ENCODE results near the gene KLHL10. TPM values are rescaled to one million over a fixed set of nuclear protein-coding genes. Genes with fewer than 3 reads are reported as not detected.
A peak's percentile ranks its signal among the peaks of the same experiment; 100 is the strongest.

KLHL10 gene
- total RNA-seq, 1 experiment from 2014 or later = not detected

- peak overlapping the region; percentile 99 for H3K4me3 Mint-ChIP-seq (ENCODE audit: unreplicated experiment)
- Histone ChIP-seq H3K4me3 (ENCODE audit: low read depth, low read length) (peak overlapping the region; percentile 91), H3K27me3 (replicated peaks; ENCODE audit: control insufficient read depth, insufficient read depth, low read length) (no peaks in the 10 kb centered on the region), H3K9me3 (no peaks in the 10 kb centered on the region), H3K4me1 (peaks cover 17% of the 10 kb centered on the region), H3K36me3 (ENCODE audit: control insufficient read depth, insufficient read depth, low read length) (peaks cover 3% of the 10 kb centered on the region)
- no TSS peak for BruUV-seq (replicated peaks)
- H3K27me3 Mint-ChIP-seq (ENCODE audit: insufficient read depth, unreplicated experiment) = no peaks in the 10 kb centered on the region
- peak overlapping the region; percentile 97 for H3K27ac Mint-ChIP-seq (ENCODE audit: unreplicated experiment)
- H3K36me3 Mint-ChIP-seq (ENCODE audit: insufficient read depth, unreplicated experiment) = peaks cover 45% of the 10 kb centered on the region
- intact Hi-C loops (cut with micrococcal nuclease; ENCODE audit: unreplicated experiment) = no loop called here
- DNase-seq = no peak
- H3K9me3 Mint-ChIP-seq (ENCODE audit: unreplicated experiment) = no peaks in the 10 kb centered on the region
- no peak for TF ChIP-seq CTCF (IDR thresholded peaks at IDR 0.05; ENCODE audit: insufficient read depth in 1 of 2, low read depth in 1 of 2, low read length in 1 of 2, severe bottlenecking in 1 of 2, unreplicated experiment in 1 of 2)
- CTCF ChIA-PET = interaction anchor here (0.5 to 3.5 kb wide), 8 partner anchors 13 to 915 kb away, joined by 3 to 44 read pairs (median 4); partner anchors contain the start of genes JUP and ODAD4
- POLR2A ChIA-PET = interaction anchor here (0.6 to 3.7 kb wide), 4 partner anchors 24 to 124 kb away, joined by 3 to 44 read pairs (median 10); partner anchors contain the start of genes EIF1 and JUP
- H3K4me1 Mint-ChIP-seq (ENCODE audit: low read depth, unreplicated experiment) = peaks cover 6% of the 10 kb centered on the region
Observed at GRCh38 chr17:41813152-41813680, 24.4 kb upstream of the KLHL10 start.

GRCh38 chr17:41813699-41814124 lies 23.9 kb upstream of the KLHL10 start:
- H3K4me1 ChIP-seq = peaks cover 17% of the 10 kb centered on the region
- CTCF ChIA-PET = interaction anchor here (0.6 to 3.5 kb wide), 2 partner anchors 28 to 47 kb away, joined by 3 to 44 read pairs; partner anchors contain the start of gene JUP
- TF ChIP-seq CTCF (IDR thresholded peaks at IDR 0.05; ENCODE audit: insufficient read depth in 1 of 2, low read depth in 1 of 2, low read length in 1 of 2, severe bottlenecking in 1 of 2, unreplicated experiment in 1 of 2) = no peak

GRCh38 chr17:41814195-41814594 lies 23.4 kb upstream of the KLHL10 start:
- peak overlapping the region; percentile 91 for H3K4me3 ChIP-seq (ENCODE audit: low read depth, low read length)
- no peak for TF ChIP-seq CTCF (IDR thresholded peaks at IDR 0.05; ENCODE audit: insufficient read depth in 1 of 2, low read depth in 1 of 2, low read length in 1 of 2, severe bottlenecking in 1 of 2, unreplicated experiment in 1 of 2)
- CTCF ChIA-PET = no interaction called here
- BruUV-seq (replicated peaks) = no TSS peak
- peaks cover 3% of the 10 kb centered on the region for H3K36me3 ChIP-seq (ENCODE audit: control insufficient read depth, insufficient read depth, low read length)
- POLR2A ChIA-PET = no interaction called here
- DNase-seq = no peak
- no peaks in the 10 kb centered on the region for H3K9me3 Mint-ChIP-seq (ENCODE audit: unreplicated experiment)
- H3K36me3 Mint-ChIP-seq (ENCODE audit: insufficient read depth, unreplicated experiment) = peaks cover 43% of the 10 kb centered on the region
- H3K27ac Mint-ChIP-seq (ENCODE audit: unreplicated experiment) = peak overlapping the region; percentile 97
- intact Hi-C loops (cut with micrococcal nuclease; ENCODE audit: unreplicated experiment) = no loop called here
- H3K27me3 ChIP-seq (replicated peaks; ENCODE audit: control insufficient read depth, insufficient read depth, low read length) = no peaks in the 10 kb centered on the region
- peak overlapping the region; percentile 99 for H3K4me3 Mint-ChIP-seq (ENCODE audit: unreplicated experiment)
- H3K27me3 Mint-ChIP-seq (ENCODE audit: insufficient read depth, unreplicated experiment) = no peaks in the 10 kb centered on the region
- H3K4me1 ChIP-seq = peaks cover 17% of the 10 kb centered on the region
- H3K4me1 Mint-ChIP-seq (ENCODE audit: low read depth, unreplicated experiment) = peaks cover 6% of the 10 kb centered on the region
- no peaks in the 10 kb centered on the region for H3K9me3 ChIP-seq

More at GRCh38 chr17:41813699-41814124, 23.9 kb upstream of the KLHL10 start:
- POLR2A ChIA-PET = no interaction called here
- Mint-ChIP-seq H3K4me3 (ENCODE audit: unreplicated experiment) (peak overlapping the region; percentile 99), H3K27me3 (ENCODE audit: insufficient read depth, unreplicated experiment) (no peaks in the 10 kb centered on the region), H3K4me1 (ENCODE audit: low read depth, unreplicated experiment) (peaks cover 6% of the 10 kb centered on the region), H3K9me3 (ENCODE audit: unreplicated experiment) (no peaks in the 10 kb centered on the region), H3K27ac (ENCODE audit: unreplicated experiment) (peak overlapping the region; percentile 97), H3K36me3 (ENCODE audit: insufficient read depth, unreplicated experiment) (peaks cover 46% of the 10 kb centered on the region)
- intact Hi-C loops (cut with micrococcal nuclease; ENCODE audit: unreplicated experiment) = no loop called here
- TSS peak; percentile 64 for BruUV-seq (replicated peaks)
- Histone ChIP-seq H3K9me3 (no peaks in the 10 kb centered on the region), H3K4me3 (ENCODE audit: low read depth, low read length) (peak overlapping the region; percentile 91), H3K27me3 (replicated peaks; ENCODE audit: control insufficient read depth, insufficient read depth, low read length) (no peaks in the 10 kb centered on the region), H3K36me3 (ENCODE audit: control insufficient read depth, insufficient read depth, low read length) (peaks cover 1% of the 10 kb centered on the region)
- DNase-seq = no peak
